ENCODE data around the gene NECAB2.

DNA sequence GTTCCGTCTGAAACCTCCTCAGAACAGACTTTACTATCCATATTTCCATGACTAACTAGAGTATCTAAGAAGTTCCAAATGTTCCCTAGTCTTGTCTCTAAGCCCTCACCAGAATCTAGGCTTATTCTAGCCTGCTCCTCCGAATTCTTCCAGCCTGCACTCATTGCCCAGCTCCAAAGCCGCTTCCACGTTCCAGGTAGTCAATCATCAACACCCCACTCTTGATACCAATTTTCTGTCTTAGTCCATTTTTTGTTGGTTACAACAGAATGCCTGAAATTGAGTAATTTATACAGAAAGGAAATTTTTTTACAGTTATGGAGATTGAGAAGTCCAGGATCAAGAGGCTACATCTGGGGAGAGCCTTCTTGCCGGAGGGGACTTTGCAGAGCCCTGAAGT, 53.4 kb downstream of the NECAB2 start:
- TF ChIP-seq, protein P1, sequence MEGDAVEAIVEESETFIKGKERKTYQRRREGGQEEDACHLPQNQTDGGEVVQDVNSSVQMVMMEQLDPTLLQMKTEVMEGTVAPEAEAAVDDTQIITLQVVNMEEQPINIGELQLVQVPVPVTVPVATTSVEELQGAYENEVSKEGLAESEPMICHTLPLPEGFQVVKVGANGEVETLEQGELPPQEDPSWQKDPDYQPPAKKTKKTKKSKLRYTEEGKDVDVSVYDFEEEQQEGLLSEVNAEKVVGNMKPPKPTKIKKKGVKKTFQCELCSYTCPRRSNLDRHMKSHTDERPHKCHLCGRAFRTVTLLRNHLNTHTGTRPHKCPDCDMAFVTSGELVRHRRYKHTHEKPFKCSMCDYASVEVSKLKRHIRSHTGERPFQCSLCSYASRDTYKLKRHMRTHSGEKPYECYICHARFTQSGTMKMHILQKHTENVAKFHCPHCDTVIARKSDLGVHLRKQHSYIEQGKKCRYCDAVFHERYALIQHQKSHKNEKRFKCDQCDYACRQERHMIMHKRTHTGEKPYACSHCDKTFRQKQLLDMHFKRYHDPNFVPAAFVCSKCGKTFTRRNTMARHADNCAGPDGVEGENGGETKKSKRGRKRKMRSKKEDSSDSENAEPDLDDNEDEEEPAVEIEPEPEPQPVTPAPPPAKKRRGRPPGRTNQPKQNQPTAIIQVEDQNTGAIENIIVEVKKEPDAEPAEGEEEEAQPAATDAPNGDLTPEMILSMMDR (conservative IDR thresholded peaks at IDR 0.05 in 1 of 2, IDR thresholded peaks at IDR 0.05 in 1 of 2; ENCODE audit: extremely low read depth in 1 of 2, insufficient read depth in 1 of 2, low read depth in 1 of 2, low read length in 2 of 2): no peak
- TF ChIP-seq EZH2 (IDR thresholded peaks at IDR 0.05; ENCODE audit: borderline replicate concordance, low read length): no peak

Data from mammary epithelial cell (primary cell).